Caco-2 (cell line): ENCODE data around the gene C1orf198. TPM values are rescaled to one million over a fixed set of nuclear protein-coding genes. Genes with fewer than 3 reads are reported as not detected.
A peak's percentile ranks its signal among the peaks of the same experiment; 100 is the strongest.

Experiments
- BruUV-seq: library from RNA; stranded (reverse); fragments of 400-500 nt; replicated peaks from 2 replicates; lab custom pipeline; 2021; lab: Mats Ljungman, UMichigan
- CTCF ChIA-PET: fragments of 300-600 bp; sonication (Branson Sonifier 250); formaldehyde crosslinking; loops from one replicate; lab custom pipeline; 2022; ENCODE audit warnings: antibody characterized with exemption; lab: Charles Lee
- POLR2A ChIA-PET: fragments of 300-600 bp; sonication (Branson Sonifier 250); formaldehyde crosslinking; loops from one replicate; lab custom pipeline; 2022; ENCODE audit warnings: antibody characterized with exemption; lab: Charles Lee
- DNase-seq, 2 experiments: peaks; one replicate each; pipeline versions ENCODE4 v3.0.0 to v3.0.0-alpha.2; 2020 to 2022
- H3K27me3 ChIP-seq: replicated peaks from 2 replicates; pipeline ENCODE4 v1.6.0; 2011; ENCODE audit warnings: low read length; ENCODE audit not compliant: control insufficient read depth, insufficient read depth
- H3K36me3 ChIP-seq: 2 replicates; pipeline ENCODE4 v1.5.1; 2011; ENCODE audit warnings: low read length; ENCODE audit not compliant: control insufficient read depth, insufficient read depth
- H3K4me1 ChIP-seq: fragments of 250-450 bp; sonication (Bioruptor Pico); 2 replicates; pipeline ENCODE4 v1.5.1; 2020; ENCODE audit warnings: mild to moderate bottlenecking
- H3K4me3 ChIP-seq: 2 replicates; pipeline ENCODE4 v1.5.1; 2011; ENCODE audit warnings: low read depth, mild to moderate bottlenecking, control low read depth, low read length
- H3K9me3 ChIP-seq: fragments of 250-450 bp; sonication (Bioruptor Pico); 2 replicates; pipeline ENCODE4 v1.5.1; 2020; ENCODE audit warnings: mild to moderate bottlenecking, moderate library complexity
- H3K27ac Mint-ChIP-seq: one replicate; pipeline ENCODE4 v1.8.0; 2022; ENCODE audit warnings: mixed read lengths; ENCODE audit not compliant: unreplicated experiment
- H3K27me3 Mint-ChIP-seq: one replicate; pipeline ENCODE4 v1.8.0; 2022; ENCODE audit warnings: mixed read lengths; ENCODE audit not compliant: insufficient read depth, unreplicated experiment
- H3K36me3 Mint-ChIP-seq: one replicate; pipeline ENCODE4 v1.8.0; 2022; ENCODE audit warnings: mild to moderate bottlenecking, mixed read lengths; ENCODE audit not compliant: insufficient read depth, unreplicated experiment
- H3K4me1 Mint-ChIP-seq: one replicate; pipeline ENCODE4 v1.8.0; 2022; ENCODE audit warnings: low read depth, mixed read lengths; ENCODE audit not compliant: unreplicated experiment
- H3K4me3 Mint-ChIP-seq: one replicate; pipeline ENCODE4 v1.8.0; 2022; ENCODE audit warnings: mild to moderate bottlenecking, moderate library complexity, mixed read lengths; ENCODE audit not compliant: unreplicated experiment
- H3K9me3 Mint-ChIP-seq: one replicate; pipeline ENCODE4 v1.8.0; 2022; ENCODE audit warnings: mixed read lengths; ENCODE audit not compliant: unreplicated experiment
- intact Hi-C: fragments of 100-400 bp; cut with micrococcal nuclease; formaldehyde crosslinking; loops from one replicate; pipeline ENCODE4 v1.10.0; 2022; ENCODE audit not compliant: unreplicated experiment
- total RNA-seq: library from RNA; stranded (reverse); gene quantifications from 2 replicates; pipeline ENCODE4 v1.2.3, GENCODE V29; 2022
- TF ChIP-seq, protein P1 (sequence below), 2 experiments: fragments of 200-600 bp in 1 of 2; IDR thresholded peaks; 1 replicate in 1 of 2; 2 replicates in 1 of 2; pipeline versions ENCODE4 v1.5.1 to v1.8.0; 2011 to 2022; ENCODE audit warnings: antibody characterized with exemption in 1 of 2, control low read depth in 1 of 2, inconsistent platforms in 1 of 2, low read depth in 1 of 2, low read length in 1 of 2, mild to moderate bottlenecking in 1 of 2, moderate library complexity in 1 of 2; ENCODE audit not compliant: insufficient read depth in 1 of 2, severe bottlenecking in 1 of 2, unreplicated experiment in 1 of 2

The C1orf198 gene
- total RNA-seq, 1 experiment from 2014 or later: 92.2 TPM

DNA sequence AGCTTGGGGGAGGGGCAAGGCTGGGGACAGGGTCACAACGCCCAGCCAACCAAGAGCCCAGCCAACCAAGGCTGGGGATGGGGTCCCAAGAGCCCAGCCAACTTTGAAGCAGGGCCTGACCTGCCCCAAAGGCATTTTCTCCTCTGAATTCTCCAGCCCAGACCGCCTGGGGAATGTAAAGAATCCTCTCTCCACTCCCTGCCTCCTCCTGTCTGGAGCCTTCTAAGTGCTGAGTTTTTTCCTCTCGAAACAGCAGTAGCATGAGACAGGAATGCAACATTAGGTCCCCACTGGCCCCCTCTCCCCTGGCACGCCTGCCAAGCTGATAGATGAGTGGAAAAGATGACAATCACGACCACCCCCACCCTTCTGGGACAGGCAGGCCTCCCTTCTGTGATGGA lies 17.0 kb downstream of the C1orf198 start:
- H3K4me3 Mint-ChIP-seq: no peak overlapping the region
- intact Hi-C loops: no loop called here
- CTCF ChIA-PET: no interaction called here
- POLR2A ChIA-PET: interaction anchor here (1.3 kb wide), 1 partner anchor 17 kb away, joined by 3 read pairs; the partner anchor contains the start of gene C1orf198
- Histone ChIP-seq H3K27me3 (no peaks in the 10 kb centered on the region), H3K36me3 (peaks cover 7% of the 10 kb centered on the region), H3K9me3 (no peaks in the 10 kb centered on the region; the same call in 1 of the 2 replicates), H3K4me1 (peaks cover 24% of the 10 kb centered on the region), H3K4me3 (no peak overlapping the region)
- no peaks in the 10 kb centered on the region for H3K27me3 Mint-ChIP-seq
- peak overlapping the region; percentile 60 for H3K27ac Mint-ChIP-seq
- BruUV-seq: no TSS peak
- H3K4me1 Mint-ChIP-seq: peaks cover 21% of the 10 kb centered on the region
- TF ChIP-seq, protein P1, sequence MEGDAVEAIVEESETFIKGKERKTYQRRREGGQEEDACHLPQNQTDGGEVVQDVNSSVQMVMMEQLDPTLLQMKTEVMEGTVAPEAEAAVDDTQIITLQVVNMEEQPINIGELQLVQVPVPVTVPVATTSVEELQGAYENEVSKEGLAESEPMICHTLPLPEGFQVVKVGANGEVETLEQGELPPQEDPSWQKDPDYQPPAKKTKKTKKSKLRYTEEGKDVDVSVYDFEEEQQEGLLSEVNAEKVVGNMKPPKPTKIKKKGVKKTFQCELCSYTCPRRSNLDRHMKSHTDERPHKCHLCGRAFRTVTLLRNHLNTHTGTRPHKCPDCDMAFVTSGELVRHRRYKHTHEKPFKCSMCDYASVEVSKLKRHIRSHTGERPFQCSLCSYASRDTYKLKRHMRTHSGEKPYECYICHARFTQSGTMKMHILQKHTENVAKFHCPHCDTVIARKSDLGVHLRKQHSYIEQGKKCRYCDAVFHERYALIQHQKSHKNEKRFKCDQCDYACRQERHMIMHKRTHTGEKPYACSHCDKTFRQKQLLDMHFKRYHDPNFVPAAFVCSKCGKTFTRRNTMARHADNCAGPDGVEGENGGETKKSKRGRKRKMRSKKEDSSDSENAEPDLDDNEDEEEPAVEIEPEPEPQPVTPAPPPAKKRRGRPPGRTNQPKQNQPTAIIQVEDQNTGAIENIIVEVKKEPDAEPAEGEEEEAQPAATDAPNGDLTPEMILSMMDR (IDR thresholded peaks at IDR 0.05; ENCODE audit: insufficient read depth in 1 of 2, low read depth in 1 of 2, low read length in 1 of 2, severe bottlenecking in 1 of 2, unreplicated experiment in 1 of 2): no peak
- peaks cover 32% of the 10 kb centered on the region for H3K9me3 Mint-ChIP-seq
- H3K36me3 Mint-ChIP-seq: peaks cover 57% of the 10 kb centered on the region
- DNase-seq: peak; percentile 61 to 74

DNA sequence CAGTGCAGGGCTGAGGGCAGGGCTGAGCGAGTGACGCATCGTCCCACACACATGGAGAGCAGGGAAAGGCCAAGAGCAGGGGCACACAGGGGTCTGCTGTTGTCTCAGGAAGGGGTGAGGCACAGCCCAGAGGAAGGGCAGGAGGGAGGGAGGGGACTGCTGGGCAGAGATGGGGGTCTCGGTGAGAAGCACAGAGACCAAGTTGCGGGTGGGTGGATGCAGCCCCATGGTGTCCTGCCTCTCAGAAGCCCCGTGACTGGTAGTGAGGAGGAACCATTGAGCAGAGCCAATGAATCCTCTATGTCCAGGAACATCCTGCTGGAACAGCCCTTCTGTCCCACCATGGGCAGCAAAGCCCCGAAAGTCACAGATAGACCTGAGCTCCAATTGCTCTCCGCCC lies 17.8 kb downstream of the C1orf198 start:
- Mint-ChIP-seq H3K4me3 (no peak overlapping the region), H3K4me1 (peaks cover 21% of the 10 kb centered on the region), H3K27me3 (no peaks in the 10 kb centered on the region), H3K9me3 (peaks cover 32% of the 10 kb centered on the region), H3K36me3 (peaks cover 52% of the 10 kb centered on the region), H3K27ac (peak overlapping the region; percentile 40)
- ChIA-PET POLR2A (interaction anchor here (1.3 kb wide), 1 partner anchor 18 kb away, joined by 3 read pairs; the partner anchor contains the start of gene C1orf198), CTCF (no interaction called here)
- no peaks in the 10 kb centered on the region for H3K27me3 ChIP-seq
- no peak for DNase-seq
- TF ChIP-seq, protein P1 (IDR thresholded peaks at IDR 0.05; ENCODE audit: insufficient read depth in 1 of 2, low read depth in 1 of 2, low read length in 1 of 2, severe bottlenecking in 1 of 2, unreplicated experiment in 1 of 2): no peak
- H3K4me3 ChIP-seq: no peak overlapping the region
- no peaks in the 10 kb centered on the region; the same call in 1 of the 2 replicates for H3K9me3 ChIP-seq
- H3K36me3 ChIP-seq: peaks cover 7% of the 10 kb centered on the region
- intact Hi-C loops: no loop called here
- no TSS peak for BruUV-seq
- peaks cover 24% of the 10 kb centered on the region for H3K4me1 ChIP-seq

DNA sequence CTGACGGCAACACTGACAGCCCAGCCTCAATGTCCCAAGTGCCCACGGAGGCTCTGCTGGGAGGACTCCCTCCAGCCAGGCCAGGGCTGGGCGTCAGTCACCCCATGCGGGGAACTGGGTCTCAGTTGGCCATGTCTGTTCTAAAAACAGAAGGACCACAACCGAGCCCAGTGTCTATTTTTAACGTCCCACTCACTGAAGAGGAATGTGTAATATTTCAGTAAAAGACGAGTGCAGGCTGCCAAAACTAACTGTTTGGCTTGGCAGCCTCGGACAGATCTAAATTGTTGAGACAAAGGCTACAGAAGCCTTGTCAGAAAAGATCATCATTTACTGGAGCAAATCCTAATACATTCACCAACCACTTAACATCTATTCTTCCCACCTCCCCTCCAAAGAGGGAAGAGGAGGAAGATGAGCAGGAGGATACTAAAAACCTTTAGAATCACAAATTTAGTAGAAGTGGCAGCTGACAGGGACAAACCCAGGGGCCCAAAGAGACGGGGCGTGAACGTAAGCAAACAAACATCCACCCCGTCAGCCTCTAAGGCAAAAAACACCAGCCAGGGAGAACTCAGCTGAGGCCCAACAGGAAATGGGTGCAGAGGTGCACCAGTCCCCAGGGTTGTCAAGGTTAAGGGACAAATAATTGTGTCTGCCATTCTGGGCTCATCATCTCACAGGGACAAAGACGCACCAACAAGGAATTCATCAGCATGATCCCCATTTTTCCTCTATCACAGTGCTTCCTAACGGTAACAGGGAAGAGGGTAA lies 18.7 kb downstream of the C1orf198 start:
- H3K27me3 Mint-ChIP-seq: no peaks in the 10 kb centered on the region
- Histone ChIP-seq H3K36me3 (peaks cover 6% of the 10 kb centered on the region), H3K4me1 (peaks cover 24% of the 10 kb centered on the region), H3K9me3 (no peaks in the 10 kb centered on the region; the same call in 1 of the 2 replicates), H3K27me3 (no peaks in the 10 kb centered on the region), H3K4me3 (no peak overlapping the region)
- no peak overlapping the region for H3K4me3 Mint-ChIP-seq
- H3K9me3 Mint-ChIP-seq: peaks cover 22% of the 10 kb centered on the region
- TF ChIP-seq, protein P1 (IDR thresholded peaks at IDR 0.05; ENCODE audit: insufficient read depth in 1 of 2, low read depth in 1 of 2, low read length in 1 of 2, severe bottlenecking in 1 of 2, unreplicated experiment in 1 of 2): no peak
- H3K4me1 Mint-ChIP-seq: peaks cover 21% of the 10 kb centered on the region
- intact Hi-C loops: no loop called here
- POLR2A ChIA-PET: no interaction called here
- DNase-seq: no peak
- CTCF ChIA-PET: no interaction called here
- no TSS peak for BruUV-seq
- peaks cover 45% of the 10 kb centered on the region for H3K36me3 Mint-ChIP-seq
- H3K27ac Mint-ChIP-seq: peak overlapping the region; percentile 40
